ENCODE results near the gene GAS6.
A peak's percentile ranks its signal among the peaks of the same experiment; 100 is the strongest.

GAS6 gene

DNA sequence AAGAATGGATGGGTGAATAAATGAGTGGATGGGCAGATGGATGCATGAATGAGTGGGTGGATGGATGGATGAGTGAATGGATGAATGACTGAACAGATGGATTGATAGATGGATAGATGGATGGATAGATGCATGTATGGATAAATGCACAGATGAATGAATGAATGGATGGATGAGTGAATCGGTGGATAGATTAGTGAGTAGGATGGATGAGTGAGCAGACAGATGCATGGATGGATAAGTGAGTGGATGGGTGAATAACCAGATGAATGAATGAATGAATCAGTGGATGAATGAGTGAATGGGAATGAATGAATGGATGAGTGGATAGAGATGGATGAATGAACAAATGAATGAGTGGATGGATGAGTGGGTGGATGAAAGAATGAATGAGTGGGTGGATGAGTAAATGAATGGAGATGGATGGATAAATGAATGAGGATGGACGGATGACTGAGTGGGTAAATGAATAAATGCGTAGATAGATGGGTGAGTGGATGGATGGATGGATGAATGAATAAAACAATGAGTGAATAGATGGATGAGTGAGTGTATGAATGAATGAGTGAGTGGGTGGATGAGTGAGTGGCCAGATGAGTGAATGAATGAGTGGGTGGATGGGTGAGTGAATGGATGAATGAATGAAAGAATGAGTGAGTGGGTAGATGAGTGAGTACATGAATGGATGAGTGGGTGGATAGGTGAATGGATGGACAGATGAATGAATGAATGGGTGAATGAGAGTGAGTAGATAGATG, 13.0 kb downstream of the GAS6 start:
- no peak for DNase-seq

- no peak for DNase-seq
These were observed 13.7 kb downstream of the GAS6 start for GRCh38 chr13:113849981-113850721.

- no peak for DNase-seq
These were observed 14.3 kb downstream of the GAS6 start for GRCh38 chr13:113849546-113849945.

GRCh38 chr13:113848431-113849260, 15.2 kb downstream of the GAS6 start:
- DNase-seq = no peak

GRCh38 chr13:113848020-113848419, 15.9 kb downstream of the GAS6 start:
- no peak for DNase-seq

- peak; percentile 10 for DNase-seq
These were observed 17.1 kb downstream of the GAS6 start for GRCh38 chr13:113846636-113847318.

DNA sequence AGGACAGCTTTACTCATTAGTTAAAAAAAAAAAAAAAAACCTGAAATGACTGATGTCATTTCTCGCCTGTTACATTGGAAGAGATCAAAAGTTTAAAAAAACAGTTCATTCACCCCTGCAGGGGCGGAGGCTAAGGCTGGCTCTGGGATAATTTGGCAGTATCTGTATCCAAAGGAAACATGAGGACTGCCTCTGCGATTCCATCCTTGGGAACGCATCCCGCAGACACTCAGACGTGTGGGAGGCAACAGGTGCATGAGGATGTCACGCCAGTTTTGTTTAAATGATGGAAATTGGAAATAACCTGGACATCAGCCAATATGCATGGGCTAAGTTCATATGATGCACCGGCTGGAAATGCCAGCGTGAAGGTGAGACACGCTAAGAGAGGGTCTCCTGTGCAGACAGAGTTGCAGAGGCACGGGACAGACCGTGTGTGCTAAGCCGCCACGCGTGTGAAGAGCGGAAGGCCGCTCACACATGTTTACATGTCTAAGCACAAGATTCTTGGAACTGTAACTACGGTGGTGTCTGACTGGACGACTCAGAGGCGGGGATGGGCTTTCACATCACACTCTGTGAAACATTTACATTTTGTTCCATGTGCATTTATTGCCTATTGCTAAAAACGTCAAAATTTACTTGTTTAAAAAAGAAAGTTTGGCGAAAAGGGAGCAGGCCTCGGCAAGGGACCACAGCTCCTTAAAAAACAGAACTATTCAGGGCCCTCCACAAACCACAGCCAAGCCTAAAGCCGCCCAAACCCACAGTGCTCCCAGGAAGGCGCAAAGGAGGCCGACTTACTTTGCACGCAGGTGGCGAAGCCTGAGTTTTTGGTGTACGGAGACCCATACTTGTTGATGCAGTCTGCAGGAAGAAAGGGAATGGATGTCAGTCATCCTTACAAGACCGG, 17.9 kb downstream of the GAS6 start:
- DNase-seq = peak; percentile 11

GRCh38 chr13:113845055-113845454, 18.8 kb downstream of the GAS6 start:
- no peak for DNase-seq

- DNase-seq = no peak
These were observed 19.9 kb downstream of the GAS6 start for GRCh38 chr13:113843864-113844556.

DNA sequence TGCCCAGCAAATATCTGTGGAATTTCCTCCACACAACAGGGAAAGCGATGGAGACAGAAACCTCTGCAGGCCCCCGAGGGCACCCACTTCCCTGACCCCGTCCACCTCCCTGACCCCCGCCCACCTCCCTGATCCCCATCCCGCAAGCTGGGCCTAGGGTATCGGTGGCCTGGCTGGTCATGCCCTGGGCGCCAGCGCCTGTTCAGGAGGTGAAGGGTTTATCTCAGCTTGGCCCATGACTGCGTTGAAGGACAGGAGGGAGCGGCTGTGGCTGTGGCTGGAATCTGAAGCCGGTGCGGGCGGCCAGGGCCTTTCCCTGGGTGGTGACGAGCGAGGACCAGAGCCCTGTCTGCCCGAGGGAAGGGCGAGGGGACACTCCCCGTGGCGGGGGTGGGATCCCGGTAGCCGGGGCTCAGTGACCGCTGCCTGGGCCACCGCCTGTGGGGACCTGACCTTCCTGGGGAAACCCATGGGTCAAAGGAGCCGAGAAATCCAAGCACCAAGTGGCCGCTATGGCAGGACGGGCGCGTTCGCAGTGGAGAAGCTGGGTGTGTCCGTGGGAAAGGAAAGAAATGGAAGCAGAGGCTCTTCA, 20.7 kb downstream of the GAS6 start:
- no peak for DNase-seq

- no peak for DNase-seq
These were observed 21.4 kb downstream of the GAS6 start for GRCh38 chr13:113842336-113843062.

DNA sequence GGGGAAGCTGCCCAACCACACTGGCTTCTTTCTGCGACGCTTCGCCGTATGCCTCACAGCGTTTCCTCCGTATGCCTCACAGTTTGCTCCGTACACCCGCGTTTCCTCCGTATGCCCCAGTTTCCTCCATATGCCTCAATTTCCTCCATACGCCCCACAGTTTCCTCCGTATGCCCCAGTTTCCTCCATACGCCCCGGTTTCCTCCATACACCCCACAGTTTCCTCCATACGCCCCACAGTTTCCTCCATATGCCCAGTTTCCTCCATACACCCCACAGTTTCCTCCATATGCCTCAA, 22.6 kb downstream of the GAS6 start:
- DNase-seq = no peak

- DNase-seq = no peak
These were observed 23.1 kb downstream of the GAS6 start for GRCh38 chr13:113840541-113841352.

DNA sequence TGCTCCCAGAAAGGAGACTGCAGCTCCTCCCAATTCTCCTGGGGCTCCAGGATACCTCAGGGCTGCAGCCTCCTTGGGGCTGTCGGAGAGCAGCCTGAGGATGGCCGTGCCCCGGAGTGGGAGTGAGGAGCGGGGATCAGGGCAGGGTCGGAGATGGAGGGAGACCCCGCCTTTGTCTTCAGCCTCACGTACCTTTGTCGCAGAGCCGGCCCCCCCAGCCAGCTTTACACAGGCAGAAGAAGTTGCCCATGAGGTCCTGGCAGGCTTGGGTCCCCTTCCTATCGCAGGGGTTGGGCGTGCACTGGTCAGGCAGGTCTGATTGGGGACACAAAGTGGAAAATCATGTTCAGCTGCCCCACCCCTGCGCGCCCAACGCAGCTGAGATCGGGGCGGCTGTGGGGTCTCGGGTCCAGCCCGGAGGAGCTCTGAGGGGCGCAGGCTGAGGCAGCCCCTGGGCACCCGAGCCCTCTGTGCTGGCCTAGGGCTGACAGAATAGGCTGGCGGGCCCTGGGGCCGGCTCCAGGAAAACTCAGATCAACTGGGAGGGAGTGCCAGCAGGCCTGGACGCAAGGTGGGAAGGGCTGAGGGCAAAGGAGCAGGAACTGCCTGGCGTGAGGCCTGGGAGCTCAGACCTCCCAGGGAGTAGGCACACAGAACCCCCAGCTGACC, 24.2 kb downstream of the GAS6 start:
- no peak for DNase-seq

DNA sequence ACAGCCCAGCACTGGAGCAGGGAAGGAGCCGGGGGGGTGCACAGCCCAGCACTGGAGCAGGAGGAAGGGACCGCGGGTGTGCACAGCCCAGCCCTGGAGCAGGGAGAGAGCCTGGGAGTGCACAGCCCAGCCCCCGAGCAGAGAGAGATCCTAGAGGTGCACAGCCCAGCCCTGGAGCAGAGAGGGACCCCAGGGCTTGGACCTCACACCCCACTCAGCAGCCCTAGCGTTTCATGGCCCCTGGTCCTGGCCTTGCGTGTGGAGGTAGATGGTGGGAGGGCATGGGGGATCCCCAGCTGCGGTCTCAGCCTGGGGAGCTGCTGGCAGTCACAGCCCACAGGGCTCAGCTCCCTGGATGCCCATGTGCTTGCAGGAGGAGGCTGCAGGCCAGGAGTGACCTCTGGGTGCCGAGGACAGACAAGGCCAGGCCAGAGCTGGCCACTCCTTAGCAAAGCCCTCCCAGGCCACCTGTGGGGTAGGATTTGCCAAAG, 25.1 kb downstream of the GAS6 start:
- no peak for DNase-seq

DNA sequence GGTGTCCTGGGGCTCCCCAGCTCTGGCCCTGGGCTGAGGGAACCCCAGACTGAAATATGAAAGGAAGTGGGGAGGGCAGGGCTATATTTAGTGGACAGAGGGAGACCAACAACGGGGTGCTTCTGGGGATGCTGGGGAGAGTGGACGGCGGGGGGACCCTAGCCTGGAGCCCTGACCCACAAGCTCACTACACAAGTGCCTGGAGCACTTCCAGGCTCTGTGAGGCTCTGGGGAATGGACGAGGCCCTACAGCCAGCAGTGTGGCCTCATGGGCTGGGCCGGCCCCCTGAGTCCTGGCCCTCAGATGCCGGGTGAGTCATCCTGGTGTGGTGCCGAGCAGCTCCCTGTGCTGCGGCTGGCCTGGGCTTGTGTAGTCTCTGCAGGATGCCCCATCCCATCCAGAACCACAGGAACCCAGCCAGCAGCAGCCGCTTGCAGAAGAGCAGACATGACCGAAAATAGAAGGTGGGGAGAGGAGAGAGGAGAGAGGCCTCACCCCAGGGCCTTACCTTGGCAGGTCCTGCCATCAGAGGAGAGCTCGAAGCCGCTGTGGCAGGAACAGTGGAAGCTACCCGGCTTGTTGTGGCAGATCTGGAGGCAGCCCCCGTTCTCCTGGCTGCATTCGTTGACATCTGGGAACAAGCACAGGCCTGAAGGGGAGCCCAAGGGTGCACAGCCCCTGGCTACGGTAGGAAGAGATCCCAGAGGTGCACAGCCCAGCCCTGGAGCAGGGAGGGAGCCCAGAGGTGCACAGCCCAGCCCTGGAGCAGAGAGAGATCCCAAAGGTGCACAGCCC, 26.1 kb downstream of the GAS6 start:
- DNase-seq = no peak

DNA sequence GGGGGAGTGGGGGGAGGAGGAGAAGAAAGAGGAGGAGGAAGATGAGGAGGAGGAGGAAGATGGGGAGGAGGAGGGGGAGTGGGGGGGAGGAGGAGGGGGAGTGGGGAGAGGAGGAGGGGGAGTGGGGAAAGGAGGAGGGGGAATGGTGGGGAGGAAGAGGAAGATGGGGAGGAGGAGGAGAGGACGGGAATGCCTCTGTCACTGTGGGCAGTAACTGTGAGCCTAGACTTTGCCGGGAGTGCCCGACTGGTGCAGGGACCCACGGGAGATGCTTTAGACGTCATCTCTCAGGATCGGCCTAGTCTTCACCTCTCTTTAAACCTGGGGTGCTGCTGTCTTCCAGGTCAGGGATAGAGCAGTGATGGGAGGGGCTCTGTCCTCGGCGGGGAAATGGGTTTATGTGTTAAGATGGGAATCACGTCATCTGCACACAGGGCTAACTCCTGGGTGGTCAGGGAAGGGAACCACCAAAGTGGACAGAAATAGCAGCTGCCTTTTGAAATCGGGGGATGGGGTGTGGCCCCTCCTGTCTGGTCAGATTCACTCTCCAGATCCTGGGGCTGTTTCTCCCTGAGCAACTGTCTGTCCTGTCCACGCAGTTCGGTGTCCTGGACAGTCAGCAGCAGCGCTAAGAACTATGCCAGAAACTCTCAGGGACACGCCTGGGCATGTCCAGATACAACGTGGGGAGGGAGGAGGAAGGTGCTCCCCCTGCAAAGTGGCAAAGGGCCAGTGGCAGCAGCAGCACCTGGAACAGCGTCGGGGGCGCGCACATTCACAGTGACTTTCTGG, 26.9 kb downstream of the GAS6 start:
- no peak for DNase-seq

Measured in stimulated activated CD4-positive, alpha-beta T cell treated with anti-CD3 and anti-CD28 coated beads, Interleukin-4, amount 100 ng/mL, for 24 hours (primary cell).